Upper lobe of right lung (tissue), 1 donor: ENCODE results near the gene ZNF32. TPM values are rescaled to one million over a fixed set of nuclear protein-coding genes. Genes with fewer than 3 reads are reported as not detected.

Source experiments
- ATAC-seq: fragments of 200-7000 bp; cut with Tn5 transposase; one replicate; pipeline ENCODE4 v1.9.1; 2020; ENCODE audit warnings: mild to moderate bottlenecking, moderate library complexity
- DNase-seq: peaks from one replicate; pipeline ENCODE4 v3.0.0-alpha.2; 2020
- H3K27ac ChIP-seq: fragments of 200-600 bp; one replicate; pipeline ENCODE4 v1.8.0; 2022
- H3K27me3 ChIP-seq: fragments of 200-600 bp; one replicate; pipeline ENCODE4 v1.8.0; 2022; ENCODE audit warnings: mild to moderate bottlenecking
- H3K36me3 ChIP-seq: fragments of 200-600 bp; one replicate; pipeline ENCODE4 v1.8.0; 2022
- H3K4me1 ChIP-seq: fragments of 200-600 bp; one replicate; pipeline ENCODE4 v1.8.0; 2022
- H3K4me3 ChIP-seq: fragments of 200-600 bp; one replicate; pipeline ENCODE4 v1.8.0; 2022; ENCODE audit warnings: mild to moderate bottlenecking
- H3K9me3 ChIP-seq: fragments of 200-600 bp; one replicate; pipeline ENCODE4 v1.8.0; 2022
- intact Hi-C: fragments of 100-400 bp; cut with DNase I; formaldehyde crosslinking; loops from one replicate; pipeline ENCODE4 v1.11.0; 2022
- total RNA-seq: library from RNA; stranded (reverse); fragmentation: NEBNext Ultra II Directional; extraction: Animal tissue kit (Norgen Biotek cat#: 25700); gene quantifications from one replicate; pipeline ENCODE4 v1.2.1, GENCODE V29; 2021
- TF ChIP-seq, protein P1 (sequence below): fragments of 200-600 bp; IDR thresholded peaks from one replicate; pipeline ENCODE4 v1.8.0; 2022; ENCODE audit warnings: antibody characterized with exemption
- donor health status: DM: no; HTN: yes; CAD: no; lungs with severe emphysema.

ZNF32 gene
- total RNA-seq, 1 donor from 2014 or later, result 32.3 TPM

DNA sequence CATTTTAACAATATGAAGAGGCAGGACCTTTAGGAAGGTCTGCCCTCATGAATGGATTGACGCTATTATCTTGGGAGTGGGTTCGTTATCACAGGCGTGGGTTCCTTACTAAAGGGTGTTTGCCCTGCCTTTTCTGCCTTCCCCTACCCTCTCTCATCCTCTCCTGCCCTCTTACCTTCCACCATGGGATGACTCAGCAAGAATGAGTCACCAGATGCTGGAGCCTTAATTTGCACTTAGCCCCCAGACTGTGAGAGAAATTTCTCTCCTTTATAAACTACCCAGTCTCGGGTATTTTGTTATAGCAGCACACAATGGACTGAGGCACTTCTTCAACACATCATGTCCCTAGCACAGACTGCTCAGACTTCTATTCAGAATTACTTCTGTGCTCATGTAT is 31.4 kb upstream of the ZNF32 start:
- Histone ChIP-seq H3K36me3 (no peaks in the 10 kb centered on the region), H3K27me3 (no peaks in the 10 kb centered on the region), H3K4me3 (no peak overlapping the region), H3K27ac (no peak overlapping the region), H3K9me3 (no peaks in the 10 kb centered on the region), H3K4me1 (no peaks in the 10 kb centered on the region)
- no peak for ATAC-seq
- intact Hi-C loops, result loop anchor here (5.0 kb wide), 1 partner anchor 712 kb away; no protein-coding TSS in a partner anchor
- no peak for DNase-seq
- TF ChIP-seq, protein P1, sequence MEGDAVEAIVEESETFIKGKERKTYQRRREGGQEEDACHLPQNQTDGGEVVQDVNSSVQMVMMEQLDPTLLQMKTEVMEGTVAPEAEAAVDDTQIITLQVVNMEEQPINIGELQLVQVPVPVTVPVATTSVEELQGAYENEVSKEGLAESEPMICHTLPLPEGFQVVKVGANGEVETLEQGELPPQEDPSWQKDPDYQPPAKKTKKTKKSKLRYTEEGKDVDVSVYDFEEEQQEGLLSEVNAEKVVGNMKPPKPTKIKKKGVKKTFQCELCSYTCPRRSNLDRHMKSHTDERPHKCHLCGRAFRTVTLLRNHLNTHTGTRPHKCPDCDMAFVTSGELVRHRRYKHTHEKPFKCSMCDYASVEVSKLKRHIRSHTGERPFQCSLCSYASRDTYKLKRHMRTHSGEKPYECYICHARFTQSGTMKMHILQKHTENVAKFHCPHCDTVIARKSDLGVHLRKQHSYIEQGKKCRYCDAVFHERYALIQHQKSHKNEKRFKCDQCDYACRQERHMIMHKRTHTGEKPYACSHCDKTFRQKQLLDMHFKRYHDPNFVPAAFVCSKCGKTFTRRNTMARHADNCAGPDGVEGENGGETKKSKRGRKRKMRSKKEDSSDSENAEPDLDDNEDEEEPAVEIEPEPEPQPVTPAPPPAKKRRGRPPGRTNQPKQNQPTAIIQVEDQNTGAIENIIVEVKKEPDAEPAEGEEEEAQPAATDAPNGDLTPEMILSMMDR, result no peak

DNA sequence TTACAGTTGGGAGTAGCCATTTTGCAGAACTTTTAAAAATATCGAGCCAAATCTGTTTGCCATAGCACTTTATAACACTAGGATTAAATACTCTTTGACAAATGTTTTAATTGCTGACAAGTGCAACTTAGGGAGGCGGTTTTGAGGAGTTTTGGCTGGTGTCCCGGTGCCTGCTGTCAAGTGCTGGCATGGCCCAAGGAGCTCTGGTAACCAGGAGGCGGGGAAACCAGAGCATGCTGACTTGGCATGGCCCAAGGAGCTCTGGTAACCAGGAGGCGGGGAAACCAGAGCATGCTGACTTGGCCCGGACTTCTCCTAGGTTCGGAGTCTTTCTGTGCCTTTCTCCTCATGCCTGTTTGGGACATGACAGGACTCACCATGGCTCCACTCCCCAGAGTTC is 30.8 kb upstream of the ZNF32 start:
- intact Hi-C loops, result no loop called here
- no peaks in the 10 kb centered on the region for H3K27me3 ChIP-seq
- ATAC-seq (peak; percentile 95), DNase-seq (peak; percentile 91)
- H3K9me3 ChIP-seq, result no peaks in the 10 kb centered on the region
- H3K36me3 ChIP-seq, result no peaks in the 10 kb centered on the region
- TF ChIP-seq, protein P1, result no peak
- H3K4me3 ChIP-seq, result no peak overlapping the region
- H3K27ac ChIP-seq, result no peak overlapping the region
- H3K4me1 ChIP-seq, result no peaks in the 10 kb centered on the region

DNA sequence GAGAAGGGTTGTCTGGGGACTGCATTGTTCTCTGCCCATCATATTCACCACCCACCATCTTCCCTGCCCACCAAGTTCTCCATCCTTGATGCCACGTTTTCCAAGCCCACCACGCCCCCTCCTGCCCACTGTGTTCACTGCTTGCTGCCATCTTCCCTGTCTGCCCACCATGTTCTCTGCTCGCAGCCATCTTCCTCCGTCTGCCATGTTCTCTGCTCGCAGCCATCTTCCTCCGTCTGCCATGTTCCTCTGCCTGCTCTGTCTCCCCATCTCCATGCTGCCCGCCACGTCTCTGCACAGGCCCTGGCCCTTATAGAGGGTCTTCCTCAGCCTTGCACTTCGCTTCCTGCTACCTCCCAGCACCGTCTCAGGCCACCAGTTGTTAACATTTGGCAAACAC is 30.0 kb upstream of the ZNF32 start:
- Histone ChIP-seq H3K36me3 (no peaks in the 10 kb centered on the region), H3K27ac (no peak overlapping the region), H3K4me1 (no peaks in the 10 kb centered on the region), H3K27me3 (no peaks in the 10 kb centered on the region), H3K9me3 (no peaks in the 10 kb centered on the region), H3K4me3 (no peak overlapping the region)
- intact Hi-C loops, result no loop called here
- DNase-seq (no peak), ATAC-seq (no peak)
- TF ChIP-seq, protein P1, result no peak

DNA sequence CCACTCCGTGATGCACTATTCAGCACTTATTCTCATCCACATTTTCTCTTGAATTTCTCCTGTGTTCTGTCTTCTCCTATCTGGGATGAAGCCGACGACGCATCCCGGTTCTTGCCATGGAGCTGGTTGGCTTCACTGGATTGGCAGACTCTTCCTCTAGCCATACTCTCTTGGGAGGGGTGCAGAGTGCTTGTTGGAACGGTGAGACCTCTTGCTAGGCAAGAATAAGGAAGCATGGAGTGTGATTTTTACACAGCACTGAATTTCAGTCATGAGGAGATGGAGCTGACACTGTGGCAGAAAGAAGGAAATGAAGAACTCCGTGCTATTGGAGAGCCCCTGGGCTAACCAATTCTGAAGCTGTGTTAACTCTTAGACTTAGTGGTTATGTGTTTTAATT is 28.2 kb upstream of the ZNF32 start:
- H3K27me3 ChIP-seq, result no peaks in the 10 kb centered on the region
- no peaks in the 10 kb centered on the region for H3K36me3 ChIP-seq
- H3K27ac ChIP-seq, result no peak overlapping the region
- H3K4me3 ChIP-seq, result no peak overlapping the region
- no peaks in the 10 kb centered on the region for H3K9me3 ChIP-seq
- intact Hi-C loops, result no loop called here
- TF ChIP-seq, protein P1, result no peak
- no peaks in the 10 kb centered on the region for H3K4me1 ChIP-seq
- DNase-seq (no peak), ATAC-seq (no peak)

DNA sequence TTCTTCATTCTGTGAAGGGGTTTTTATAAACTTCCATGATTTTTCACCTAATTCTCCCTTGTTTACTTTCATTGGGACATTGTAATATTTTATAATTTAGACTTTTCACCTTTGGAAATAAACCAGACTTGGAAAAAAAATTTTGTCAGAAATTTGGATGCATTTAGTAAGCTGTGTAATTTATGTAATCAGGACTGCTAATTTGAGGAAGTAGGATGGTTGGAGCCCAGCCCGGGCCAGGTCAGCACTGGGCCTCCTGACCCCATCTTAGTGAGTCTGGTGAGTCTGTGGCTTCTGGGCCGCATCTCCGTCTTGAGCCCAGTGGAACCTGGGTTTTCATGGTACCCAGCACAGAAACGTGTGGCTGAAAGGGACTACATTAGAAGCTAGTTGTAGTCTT is 27.6 kb upstream of the ZNF32 start:
- intact Hi-C loops, result no loop called here
- no peaks in the 10 kb centered on the region for H3K9me3 ChIP-seq
- H3K27ac ChIP-seq, result no peak overlapping the region
- DNase-seq, result no peak
- H3K27me3 ChIP-seq, result no peaks in the 10 kb centered on the region
- H3K36me3 ChIP-seq, result no peaks in the 10 kb centered on the region
- TF ChIP-seq, protein P1, result no peak
- no peak for ATAC-seq
- no peaks in the 10 kb centered on the region for H3K4me1 ChIP-seq
- no peak overlapping the region for H3K4me3 ChIP-seq

DNA sequence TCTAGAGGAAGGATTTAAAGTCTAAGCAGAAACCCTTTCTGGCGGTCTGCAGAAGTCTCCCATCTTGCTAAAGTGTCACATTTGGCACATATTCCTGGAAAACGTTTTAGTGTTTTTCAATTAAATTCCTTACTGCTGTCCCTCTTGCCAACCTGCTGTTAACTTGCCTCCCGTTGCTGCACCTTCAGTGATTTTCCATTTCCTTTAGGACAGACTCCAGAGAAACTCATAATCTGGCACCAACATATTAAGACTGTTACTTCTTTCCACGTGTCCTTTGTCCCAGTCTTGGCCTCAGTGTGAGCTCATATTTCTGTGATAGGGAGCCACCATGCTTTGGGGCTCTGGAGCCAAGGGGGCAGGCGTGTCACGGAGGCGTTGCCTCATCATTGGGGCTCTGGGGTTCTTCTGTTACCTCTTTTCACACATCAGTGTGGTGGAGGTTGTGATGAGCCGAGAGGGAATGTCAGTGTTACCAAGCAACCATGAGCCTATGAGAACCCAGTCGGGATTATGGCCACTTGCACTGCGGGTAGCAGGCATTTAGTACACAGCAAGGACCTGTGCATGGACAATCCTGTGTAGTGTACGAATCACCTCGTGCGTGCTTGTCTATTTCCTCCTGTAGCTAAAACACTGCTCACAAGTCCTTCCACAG is 26.0 kb upstream of the ZNF32 start:
- peaks cover 3% of the 10 kb centered on the region for H3K27me3 ChIP-seq
- DNase-seq (no peak), ATAC-seq (no peak)
- no peak overlapping the region for H3K27ac ChIP-seq
- H3K9me3 ChIP-seq, result no peaks in the 10 kb centered on the region
- intact Hi-C loops, result loop anchor here (5.0 kb wide), 2 partner anchors 713 to 1183 kb away; partner anchors contain the start of gene CXCL12
- no peaks in the 10 kb centered on the region for H3K36me3 ChIP-seq
- H3K4me3 ChIP-seq, result no peak overlapping the region
- no peaks in the 10 kb centered on the region for H3K4me1 ChIP-seq
- TF ChIP-seq, protein P1, result no peak
